Ovary (tissue), 3 donors: ENCODE data around the gene SFMBT2.

Experiments
- CTCF ChIP-seq, 3 donors: fragments of 450-650 bp in 2 of 3; fragments of 200-600 bp in 1 of 3; IDR thresholded peaks; one replicate each; pipeline versions ENCODE4 v1.5.1 to v1.8.0; 2016 to 2022; ENCODE audit warnings: antibody characterized with exemption in 3 of 3, mild to moderate bottlenecking in 1 of 3
- EP300 ChIP-seq: sonication (generic); formaldehyde crosslinking; IDR thresholded peaks from one replicate; pipeline ENCODE4 v1.6.1; 2017; ENCODE audit warnings: antibody characterized with exemption
- POLR2A ChIP-seq: fragments of 450-650 bp; IDR thresholded peaks from one replicate; pipeline ENCODE4 v1.6.1; 2017; ENCODE audit warnings: antibody characterized with exemption, mild to moderate bottlenecking, moderate library complexity
- donor health status: DM: no; HTN: no; CAD: no.

GRCh38 chr10:7136016-7136415 lies 274.8 kb downstream of the SFMBT2 start:
- TF ChIP-seq CTCF (IDR thresholded peaks at IDR 0.05) (no peak), POLR2A (no peak), EP300 (no peak)
